K562 (cell line): Measurements from ENCODE around the gene TSTD1. TPM values are rescaled to one million over a fixed set of nuclear protein-coding genes. Genes with fewer than 3 reads are reported as not detected.
A peak's percentile ranks its signal among the peaks of the same experiment; 100 is the strongest.
"Not testable (repeated sequence)": the region's sequence is repeated elsewhere in the genome, so short reads cannot be mapped to it uniquely, and the experiment has no call there.

ENCODE experiments used
- ATAC-seq: fragments of 200-7000 bp; cut with Tn5 transposase; 3 replicates; pipeline ENCODE4 v1.9.1; 2020; ENCODE audit warnings: moderate library complexity
- BruUV-seq: library from RNA; stranded (reverse); fragments of 400-500 nt; replicated peaks from 2 replicates; lab custom pipeline; 2021; lab: Mats Ljungman, UMichigan
- CTCF ChIA-PET: fragments of 300-600 bp; formaldehyde crosslinking; extraction: SDS; loops from one replicate; lab custom pipeline; 2021; ENCODE audit warnings: low intra/inter-chr PET ratio; lab: Yijun Ruan, JAX
- POLR2A ChIA-PET: fragments of 300-600, 350-650 bp; sonication (Branson Sonifier 250); formaldehyde crosslinking; extraction: SDS; loops from one replicate; lab custom pipeline; 2021; ENCODE audit warnings: antibody characterized with exemption, inconsistent platforms; lab: Yijun Ruan, JAX
- DNase-seq, 4 experiments: peaks; one replicate each; pipeline versions ENCODE4 v3.0.0 to v3.0.0-alpha.2; 2011 to 2018; ENCODE audit warnings: low spot score in 3 of 4, mixed read lengths in 3 of 4; ENCODE audit errors: extremely low read depth in 1 of 4
- FAIRE-seq: peaks from 2 replicates; lab custom pipeline; 2011; peaks lifted over from hg19 to GRCh38; lab: Jason Lieb, UNC
- H2AFZ ChIP-seq: 2 replicates; pipeline ENCODE4 v1.6.0; 2011; ENCODE audit warnings: low read depth, low read length, control low read depth, inconsistent platforms
- H3K27ac ChIP-seq: fragments of 200-600 bp; 3 replicates; pipeline ENCODE4 v1.8.0; 2011; ENCODE audit warnings: low read depth, mild to moderate bottlenecking, control low read depth, inconsistent platforms, low read length, moderate library complexity, mixed read lengths; ENCODE audit errors: extremely low read depth
- H3K27me3 ChIP-seq, 2 experiments: fragments of 300-600 bp in 1 of 2; 2 replicates in 1 of 2; 3 replicates in 1 of 2; pipeline versions ENCODE4 v1.6.0 to v1.8.0; 2011; ENCODE audit warnings: inconsistent platforms in 2 of 2, low read length in 2 of 2, mild to moderate bottlenecking in 1 of 2, mixed read lengths in 1 of 2, moderate library complexity in 1 of 2; ENCODE audit not compliant: control insufficient read depth in 2 of 2, insufficient read depth in 2 of 2
- H3K36me3 ChIP-seq: fragments of 300-600 bp; 3 replicates; pipeline ENCODE4 v1.8.0; 2011; ENCODE audit warnings: mild to moderate bottlenecking, low read length, inconsistent platforms; ENCODE audit not compliant: control insufficient read depth, insufficient read depth
- H3K4me1 ChIP-seq, 2 experiments: fragments of 200-600 bp in 1 of 2; replicated peaks in 1 of 2; 2 replicates in 1 of 2; 3 replicates in 1 of 2; pipeline versions ENCODE4 v1.5.1 to v1.8.0; 2011; ENCODE audit warnings: inconsistent platforms in 2 of 2, low read length in 2 of 2, mild to moderate bottlenecking in 1 of 2, mixed read lengths in 1 of 2, moderate library complexity in 1 of 2; ENCODE audit not compliant: control insufficient read depth in 2 of 2, insufficient read depth in 2 of 2
- H3K4me2 ChIP-seq: 2 replicates; pipeline ENCODE4 v1.6.1; 2011; ENCODE audit warnings: low read length, control low read depth, inconsistent platforms, mixed read lengths; ENCODE audit not compliant: insufficient read depth
- H3K4me3 ChIP-seq: fragments of 200-600 bp; sonication (generic), shearing (Covaris generic); 2 replicates; pipeline ENCODE4 v1.5.1; 2016; ENCODE audit warnings: control low read depth, inconsistent platforms
- H3K79me2 ChIP-seq: fragments of 200-600 bp; 3 replicates; pipeline ENCODE4 v1.8.0; 2011; ENCODE audit warnings: low read length, inconsistent platforms; ENCODE audit not compliant: control insufficient read depth, insufficient read depth
- H3K9ac ChIP-seq, 2 experiments: 2 replicates each; pipeline versions ENCODE4 v1.6.0 to v1.6.1; 2011; ENCODE audit warnings: low read depth in 2 of 2, low read length in 2 of 2, control low read depth in 1 of 2, inconsistent platforms in 1 of 2, mild to moderate bottlenecking in 1 of 2, mixed read lengths in 1 of 2; ENCODE audit not compliant: insufficient read depth in 1 of 2
- H3K9me1 ChIP-seq: one replicate; pipeline ENCODE4 v1.6.0; 2011; ENCODE audit warnings: inconsistent platforms, mild to moderate bottlenecking, low read length, moderate library complexity; ENCODE audit not compliant: control insufficient read depth, insufficient read depth
- H3K9me3 ChIP-seq: replicated peaks from 2 replicates; pipeline ENCODE4 v1.5.1; 2011; ENCODE audit warnings: low read depth, low read length, inconsistent platforms; ENCODE audit not compliant: control insufficient read depth, insufficient read depth
- H4K20me1 ChIP-seq: replicated peaks from 2 replicates; pipeline ENCODE4 v1.6.1; 2011; ENCODE audit warnings: low read length, inconsistent platforms, mixed read lengths; ENCODE audit not compliant: control insufficient read depth, insufficient read depth
- CREBBP ChIP-seq: IDR thresholded peaks from one replicate; pipeline ENCODE4 v1.6.1; 2012; ENCODE audit warnings: low read depth, mild to moderate bottlenecking, control low read depth, inconsistent platforms, low read length
- EP400 ChIP-seq: fragments of 450-650 bp; IDR thresholded peaks from 2 replicates; pipeline ENCODE4 v1.6.1; 2017; ENCODE audit warnings: antibody characterized with exemption, mild to moderate bottlenecking, moderate library complexity
- LARP7 ChIP-seq: fragments of 450-650 bp; IDR thresholded peaks from 2 replicates; pipeline ENCODE4 v1.6.1; 2016
- NCOA6 ChIP-seq: fragments of 450-650 bp; IDR thresholded peaks from 2 replicates; pipeline ENCODE4 v1.6.1; 2017; ENCODE audit warnings: mild to moderate bottlenecking
- SPI1 ChIP-seq: IDR thresholded peaks from 2 replicates; pipeline ENCODE4 v1.6.1; 2011; ENCODE audit warnings: low read depth, low read length, control low read depth, borderline replicate concordance
- THRAP3 ChIP-seq: fragments of 450-650 bp; IDR thresholded peaks from 2 replicates; pipeline ENCODE4 v1.6.1; 2016; ENCODE audit warnings: mild to moderate bottlenecking, inconsistent platforms, borderline replicate concordance
- WHSC1 ChIP-seq: IDR thresholded peaks from one replicate; pipeline ENCODE4 v1.6.1; 2012; ENCODE audit warnings: low read length, control low read depth, inconsistent platforms
- WGBS: fragments of 100-300 bp; shearing (Covaris generic); methylation state at CpG from one replicate; pipeline ENCODE4 v1.1.6; 2016; ENCODE audit warnings: low coverage, mixed read lengths; ENCODE audit not compliant: insufficient coverage; ENCODE audit errors: missing lambda C conversion rate; 5-methylcytosine and 5-hydroxymethylcytosine counted together
- in situ Hi-C: fragments of 300-500 bp; cut with MboI; formaldehyde crosslinking; loops from 4 replicates; pipeline ENCODE4 v1.15.0; 2018; ENCODE audit warnings: inconsistent platforms, mixed read lengths
- intact Hi-C: fragments of 100-400 bp; cut with micrococcal nuclease; formaldehyde crosslinking; loops from 2 replicates; pipeline ENCODE4 v1.14.2; 2022
- polyA plus RNA-seq, 8 experiments: library from polyadenylated mRNA; depleted of rRNA in 4 of 8; stranded (reverse) in 5 of 8; unstranded in 3 of 8; fragments of >200 nt; fragmentation: Nextera tagmentation in 2 of 8; fragmentation: Illumina TruSeq in 1 of 8; extraction: Ambion mirVana in 2 of 8; extraction: Trizol in 1 of 8; gene quantifications; 2 replicates each; pipeline versions ENCODE4 v1.2.1 to v1.2.3, GENCODE V29; 2011 to 2014; ENCODE audit warnings: inconsistent platforms in 1 of 8, missing spikeins in 1 of 8
- total RNA-seq, 7 experiments: library from RNA; depleted of rRNA in 6 of 7; stranded (reverse); fragments of >200 nt in 6 of 7; fragmentation: Illumina TruSeq in 2 of 7; extraction: Trizol in 2 of 7; gene quantifications; 2 replicates each; pipeline versions ENCODE4 v1.2.1 to v1.2.3, GENCODE V29; 2011 to 2021; ENCODE audit warnings: low replicate concordance in 1 of 7

TSTD1 gene
- total and polyA plus RNA-seq, 9 of the 15 experiments (the other 6 are each of a cell fraction or from before 2014, with no cell fraction given), result 0.23 to 0.53 TPM; not detected in 7

- POLR2A ChIA-PET, result interaction anchor here (0.6 to 3.9 kb wide), 8 partner anchors 7 to 142 kb away, joined by 3 to 19 read pairs (median 4); partner anchors contain the start of gene DEDD
- H3K27me3 ChIP-seq, H3K36me3 ChIP-seq, H3K9me1 ChIP-seq, DNase-seq, BruUV-seq, intact Hi-C loops, FAIRE-seq, CTCF ChIA-PET, ATAC-seq, H4K20me1 ChIP-seq, H3K9me3 ChIP-seq, H2AFZ ChIP-seq, in situ Hi-C loops: not testable (repeated sequence)
- Histone ChIP-seq H3K9ac (peak overlapping the region; percentile 85 to 88), H3K4me2 (peak overlapping the region; percentile 97), H3K79me2 (peaks cover 60% of the 10 kb centered on the region), H3K4me3 (peak overlapping the region; percentile 87), H3K4me1 (peaks cover 27 to 39% of the 10 kb centered on the region in 2 experiments), H3K27ac (peak overlapping the region; percentile 96)
- WGBS, result 28% methylated on average over 8 of the region's 15 CpGs
- TF ChIP-seq EP400, result 0 out of 2 replicates have a peak, but pooled peaks have one; percentile 2
- TF ChIP-seq NCOA6, result 0 out of 2 replicates have a peak, but pooled peaks have one; percentile 20
- TF ChIP-seq THRAP3, result 0 out of 2 replicates have a peak, but pooled peaks have one; percentile 14
- peak; percentile 7; the same call in 1 of the 2 replicates for TF ChIP-seq LARP7
- TF ChIP-seq SPI1, result peak; percentile 48; the same call in 1 of the 2 replicates
These were observed 19.6 kb downstream of the TSTD1 start for GRCh38 chr1:161019111-161019660.

GRCh38 chr1:161018631-161018930 is 20.2 kb downstream of the TSTD1 start:
- CTCF ChIA-PET, result no interaction called here
- DNase-seq (peak in 1 of 4 experiments; percentile 37), FAIRE-seq (no peak), ATAC-seq (no peak)
- TF ChIP-seq WHSC1, result peak; percentile 49
- no peak for TF ChIP-seq CREBBP
- BruUV-seq, result no TSS peak
- Histone ChIP-seq H3K27ac (peak overlapping the region; percentile 56), H3K4me1 (peaks cover 31 to 42% of the 10 kb centered on the region in 2 experiments), H3K27me3 (no peaks in the 10 kb centered on the region), H3K79me2 (peaks cover 63% of the 10 kb centered on the region), H3K9me3 (no peaks in the 10 kb centered on the region), H2AFZ (no peak overlapping the region), H3K4me3 (peak overlapping the region; percentile 87), H3K4me2 (peak overlapping the region; percentile 97), H3K9ac (peak overlapping the region; percentile 38 to 88; a peak in 3 of 4 replicates), H3K9me1 (peaks cover 3% of the 10 kb centered on the region), H4K20me1 (no peaks in the 10 kb centered on the region), H3K36me3 (0 out of 3 replicates have a peak, but pooled peaks cover 2% of the 10 kb centered on the region)
- in situ Hi-C loops (no loop called here), intact Hi-C loops (no loop called here)
- WGBS, result 31% methylated on average over 1 of the region's 1 CpG
- POLR2A ChIA-PET, result interaction anchor here (0.6 to 3.9 kb wide), 8 partner anchors 8 to 378 kb away, joined by 3 to 19 read pairs (median 4); partner anchors contain the start of gene DEDD
